Activated CD4-positive, alpha-beta T cell treated with anti-CD3 and anti-CD28 coated beads, Interleukin-2, amount 10 ng/mL, durations not matched to agents 24 days and 14 days (primary cell): ENCODE measurements around the gene TMEM243. TPM values are rescaled to one million over a fixed set of nuclear protein-coding genes. Genes with fewer than 3 reads are reported as not detected.

ENCODE experiments used
- DNase-seq: peaks from one replicate; pipeline ENCODE4 v3.0.0; 2022
- H3K27ac Mint-ChIP-seq: one replicate; pipeline ENCODE4 v1.8.0; 2022; ENCODE audit warnings: mild to moderate bottlenecking, mixed read lengths
- H3K27me3 Mint-ChIP-seq: one replicate; pipeline ENCODE4 v1.8.0; 2022; ENCODE audit warnings: mixed read lengths
- H3K36me3 Mint-ChIP-seq: one replicate; pipeline ENCODE4 v1.8.0; 2022; ENCODE audit warnings: low read depth, mild to moderate bottlenecking, mixed read lengths
- H3K4me1 Mint-ChIP-seq: one replicate; pipeline ENCODE4 v1.8.0; 2021; ENCODE audit warnings: mixed read lengths
- H3K4me3 Mint-ChIP-seq: one replicate; pipeline ENCODE4 v1.8.0; 2022; ENCODE audit warnings: mild to moderate bottlenecking, moderate library complexity, mixed read lengths
- H3K9me3 Mint-ChIP-seq: one replicate; pipeline ENCODE4 v1.8.0; 2021; ENCODE audit warnings: mixed read lengths
- intact Hi-C: fragments of 100-400 bp; cut with micrococcal nuclease; formaldehyde crosslinking; loops from one replicate; pipeline ENCODE4 v1.15.1; 2023
- total RNA-seq: library from RNA; stranded (reverse); gene quantifications from 2 replicates; pipeline ENCODE4 v1.2.3, GENCODE V29; 2022

Gene TMEM243
- total RNA-seq, 1 donor from 2014 or later, result 46.1 TPM

DNA sequence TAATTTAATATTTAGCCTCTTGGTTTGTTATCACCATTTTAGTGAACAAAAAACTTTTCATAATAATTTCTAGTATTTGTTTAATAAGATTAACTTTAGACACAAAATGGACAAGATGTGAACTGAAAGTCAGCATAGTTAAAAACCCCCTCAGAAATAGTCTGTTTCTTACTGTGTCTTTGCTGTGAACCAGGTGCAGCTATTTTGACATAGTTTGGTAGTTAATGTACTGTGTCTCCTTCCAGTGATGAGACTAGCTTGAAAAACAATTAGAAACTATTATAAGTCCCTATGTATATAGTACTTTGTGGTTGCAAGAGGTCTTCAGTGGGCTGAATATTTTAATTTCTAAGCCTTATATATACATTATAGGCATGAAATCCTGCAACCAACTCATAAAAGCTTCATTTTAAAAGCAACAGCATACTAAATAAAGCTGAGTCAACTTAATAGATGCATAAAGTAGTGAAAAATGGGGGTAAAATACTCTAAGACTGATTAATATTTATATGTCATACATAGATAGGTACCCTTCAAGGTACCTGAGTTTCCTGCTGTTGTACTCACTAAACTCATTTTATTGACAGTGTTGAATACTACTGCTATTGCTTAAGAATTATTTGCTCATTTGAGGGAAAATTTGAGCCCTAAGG is 48.1 kb downstream of the TMEM243 start:
- Mint-ChIP-seq H3K36me3 (peaks cover 71% of the 10 kb centered on the region), H3K27me3 (no peaks in the 10 kb centered on the region)

DNA sequence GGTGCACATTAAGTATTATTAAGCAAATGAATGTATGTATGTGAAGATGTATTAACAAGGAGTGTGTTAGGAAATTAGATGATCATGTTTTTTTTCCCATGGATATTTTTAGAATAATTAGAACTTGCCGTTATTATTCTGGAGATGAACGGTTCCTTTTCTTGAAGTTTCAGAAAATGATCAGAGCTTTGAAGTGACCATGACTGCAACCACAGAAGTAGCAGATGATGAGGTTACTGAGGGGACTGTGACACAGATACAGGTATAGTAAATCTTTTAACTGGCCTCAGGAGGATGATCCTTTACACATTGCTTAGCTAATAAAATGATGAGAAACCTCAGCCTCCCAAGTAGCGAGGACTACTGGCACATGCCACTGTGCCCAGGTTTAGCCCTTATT is 48.7 kb downstream of the TMEM243 start:
- no peaks in the 10 kb centered on the region for H3K9me3 Mint-ChIP-seq
- intact Hi-C loops, result no loop called here
- H3K27ac Mint-ChIP-seq, result no peak overlapping the region
- DNase-seq, result no peak
- H3K36me3 Mint-ChIP-seq, result peaks cover 70% of the 10 kb centered on the region
- no peaks in the 10 kb centered on the region for H3K27me3 Mint-ChIP-seq
- no peak overlapping the region for H3K4me3 Mint-ChIP-seq
- peaks cover 15% of the 10 kb centered on the region for H3K4me1 Mint-ChIP-seq

More for the DNA sequence above, 48.1 kb downstream of the TMEM243 start:
- intact Hi-C loops, result no loop called here
- no peak overlapping the region for H3K27ac Mint-ChIP-seq
- no peaks in the 10 kb centered on the region for H3K9me3 Mint-ChIP-seq
- H3K4me3 Mint-ChIP-seq, result no peak overlapping the region
- peaks cover 15% of the 10 kb centered on the region for H3K4me1 Mint-ChIP-seq
- DNase-seq, result no peak

DNA sequence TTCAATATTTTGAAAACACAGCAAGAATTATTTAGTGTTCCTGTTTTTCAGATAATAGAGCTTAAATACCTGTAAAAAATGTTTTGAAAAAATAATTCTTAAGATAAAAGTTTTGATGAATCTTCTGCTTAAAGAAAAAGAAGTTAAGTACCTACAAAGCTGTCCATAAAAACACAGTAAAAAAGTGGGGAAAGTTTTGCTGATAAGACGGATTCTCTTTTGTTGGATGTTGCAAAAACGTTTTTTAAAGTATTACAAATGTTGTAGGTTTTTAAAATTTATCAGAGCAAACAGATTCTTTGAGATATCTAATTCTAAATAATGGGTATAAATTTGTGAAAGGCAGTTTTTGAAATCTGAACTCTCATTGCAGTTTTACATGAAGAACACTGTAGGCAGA is 55.1 kb downstream of the TMEM243 start:
- no peak overlapping the region for H3K27ac Mint-ChIP-seq
- H3K4me1 Mint-ChIP-seq, result peaks cover 20% of the 10 kb centered on the region
- no peak overlapping the region for H3K4me3 Mint-ChIP-seq
- no peak for DNase-seq
- H3K9me3 Mint-ChIP-seq, result no peaks in the 10 kb centered on the region
- peaks cover 61% of the 10 kb centered on the region for H3K36me3 Mint-ChIP-seq
- intact Hi-C loops, result no loop called here
- H3K27me3 Mint-ChIP-seq, result no peaks in the 10 kb centered on the region

DNA sequence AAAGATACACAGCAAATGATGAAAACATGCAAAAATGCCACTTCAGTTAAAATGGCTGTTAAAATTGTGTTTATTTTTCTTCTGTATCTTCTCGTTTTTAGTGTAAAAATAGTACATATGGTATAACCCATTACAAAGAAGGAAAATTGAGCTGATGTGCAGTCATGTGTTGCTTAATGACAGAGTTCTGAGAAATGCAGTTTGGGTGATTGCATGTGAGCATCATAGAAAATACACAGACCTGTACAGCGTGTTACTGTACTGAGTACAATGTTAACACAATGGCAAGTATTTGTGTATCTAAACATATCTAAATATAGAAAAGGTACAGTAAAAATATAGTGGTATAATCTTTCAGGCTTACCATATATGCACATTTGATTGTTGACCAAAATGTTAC is 60.0 kb downstream of the TMEM243 start:
- peaks cover 30% of the 10 kb centered on the region for H3K36me3 Mint-ChIP-seq
- H3K4me1 Mint-ChIP-seq, result peaks cover 33% of the 10 kb centered on the region
- DNase-seq, result no peak

DNA sequence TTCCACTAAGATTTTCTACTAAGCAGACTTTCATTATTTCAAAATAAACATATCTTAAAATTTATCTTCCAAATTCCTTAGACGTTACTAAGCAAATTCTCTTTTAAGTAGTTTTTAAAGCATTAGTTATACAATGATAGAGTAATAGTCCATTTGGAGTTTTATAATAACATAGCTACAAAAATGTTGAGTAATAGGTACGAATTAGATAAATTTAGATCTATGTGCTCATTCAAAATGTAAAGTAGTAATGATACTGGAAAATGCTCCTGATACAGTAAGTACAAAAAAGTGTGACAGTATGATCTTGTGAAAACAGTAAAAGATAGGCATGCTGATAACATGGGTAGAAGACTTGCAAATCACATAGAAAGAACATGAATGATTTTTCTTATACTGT is 62.8 kb downstream of the TMEM243 start:
- no peak overlapping the region for H3K4me3 Mint-ChIP-seq
- peak overlapping the region; percentile 25 for H3K27ac Mint-ChIP-seq
- peaks cover 19% of the 10 kb centered on the region for H3K36me3 Mint-ChIP-seq
- DNase-seq, result no peak
- H3K4me1 Mint-ChIP-seq, result peaks cover 35% of the 10 kb centered on the region
- no peaks in the 10 kb centered on the region for H3K27me3 Mint-ChIP-seq
- no peaks in the 10 kb centered on the region for H3K9me3 Mint-ChIP-seq
- intact Hi-C loops, result no loop called here

More for the DNA sequence above, 60.0 kb downstream of the TMEM243 start:
- no peak overlapping the region for H3K4me3 Mint-ChIP-seq
- intact Hi-C loops, result no loop called here
- H3K27ac Mint-ChIP-seq, result no peak overlapping the region
- no peaks in the 10 kb centered on the region for H3K9me3 Mint-ChIP-seq
- H3K27me3 Mint-ChIP-seq, result no peaks in the 10 kb centered on the region

DNA sequence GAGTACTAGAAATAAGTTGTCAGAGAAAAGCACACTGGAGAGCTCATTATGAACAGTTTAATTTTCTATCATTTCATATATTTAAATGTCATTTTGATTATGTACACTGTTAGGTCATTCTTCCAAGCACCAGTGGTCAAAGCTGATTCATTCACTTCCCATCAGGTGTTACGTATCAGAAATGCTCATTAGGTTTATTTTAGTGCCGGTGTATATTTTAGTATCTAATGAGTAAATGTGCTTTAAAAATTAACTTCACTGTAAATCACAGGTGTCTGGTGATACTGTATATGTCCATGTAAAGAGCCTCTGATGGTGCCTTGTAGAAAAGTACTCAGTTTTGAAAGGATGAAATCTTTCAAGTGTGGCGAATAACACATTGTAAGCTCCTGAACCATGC is 63.7 kb downstream of the TMEM243 start:
- Mint-ChIP-seq H3K27ac (no peak overlapping the region), H3K4me1 (peaks cover 37% of the 10 kb centered on the region), H3K9me3 (no peaks in the 10 kb centered on the region), H3K4me3 (peak overlapping the region; percentile 53), H3K36me3 (peaks cover 19% of the 10 kb centered on the region), H3K27me3 (no peaks in the 10 kb centered on the region)
- DNase-seq, result no peak
- intact Hi-C loops, result no loop called here

DNA sequence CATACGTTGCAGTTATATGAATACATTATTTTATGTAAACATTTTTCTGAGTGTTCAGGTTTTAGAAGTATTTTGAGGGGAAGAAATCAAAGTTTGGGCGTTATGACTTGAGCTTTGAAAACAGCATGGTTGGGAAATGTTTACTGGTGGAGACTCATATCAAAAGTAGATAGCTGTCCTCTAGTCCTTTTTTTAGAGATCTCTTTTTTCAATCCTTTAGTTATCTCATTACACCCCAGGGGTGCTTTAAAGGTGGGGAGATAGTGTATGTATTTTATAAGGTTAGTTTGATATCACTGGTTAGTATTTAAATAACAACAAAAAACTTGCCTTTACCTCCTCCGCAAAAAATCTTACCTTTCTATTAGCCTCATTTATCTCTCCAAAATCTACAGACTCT is 65.0 kb downstream of the TMEM243 start:
- Mint-ChIP-seq H3K36me3 (peaks cover 15% of the 10 kb centered on the region), H3K9me3 (no peaks in the 10 kb centered on the region), H3K27me3 (no peaks in the 10 kb centered on the region), H3K4me1 (peaks cover 33% of the 10 kb centered on the region), H3K27ac (no peak overlapping the region), H3K4me3 (peak overlapping the region; percentile 88)
- intact Hi-C loops, result loop anchor here (5.0 kb wide), 3 partner anchors 33 to 723 kb away; partner anchors contain the start of genes DBF4, RUNDC3B and SLC25A40
- DNase-seq, result no peak

DNA sequence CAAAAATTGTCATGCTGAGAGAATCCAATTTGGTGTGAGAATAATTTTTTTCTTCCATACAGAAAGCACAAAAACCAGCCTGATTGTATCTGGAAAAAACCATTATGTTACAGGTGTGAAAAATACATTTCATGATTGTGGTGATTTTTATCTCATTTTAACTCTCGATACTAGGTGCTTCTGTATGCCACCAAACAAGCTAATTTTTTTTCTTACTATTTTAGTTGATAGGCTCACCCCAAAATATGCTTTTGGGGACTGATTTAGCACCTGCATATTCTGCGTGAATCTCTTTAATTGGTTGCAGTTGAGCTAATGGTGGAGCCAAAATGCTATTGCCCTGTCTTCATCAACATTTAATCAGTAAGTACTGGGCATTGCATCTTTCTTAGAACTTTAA is 65.4 kb downstream of the TMEM243 start:
- Mint-ChIP-seq H3K4me1 (peaks cover 32% of the 10 kb centered on the region), H3K9me3 (no peaks in the 10 kb centered on the region), H3K36me3 (peaks cover 14% of the 10 kb centered on the region), H3K4me3 (peak overlapping the region; percentile 88), H3K27me3 (no peaks in the 10 kb centered on the region), H3K27ac (no peak overlapping the region)
- DNase-seq, result no peak
- intact Hi-C loops, result loop anchor here (5.0 kb wide), 3 partner anchors 33 to 723 kb away; partner anchors contain the start of genes DBF4, RUNDC3B and SLC25A40

DNA sequence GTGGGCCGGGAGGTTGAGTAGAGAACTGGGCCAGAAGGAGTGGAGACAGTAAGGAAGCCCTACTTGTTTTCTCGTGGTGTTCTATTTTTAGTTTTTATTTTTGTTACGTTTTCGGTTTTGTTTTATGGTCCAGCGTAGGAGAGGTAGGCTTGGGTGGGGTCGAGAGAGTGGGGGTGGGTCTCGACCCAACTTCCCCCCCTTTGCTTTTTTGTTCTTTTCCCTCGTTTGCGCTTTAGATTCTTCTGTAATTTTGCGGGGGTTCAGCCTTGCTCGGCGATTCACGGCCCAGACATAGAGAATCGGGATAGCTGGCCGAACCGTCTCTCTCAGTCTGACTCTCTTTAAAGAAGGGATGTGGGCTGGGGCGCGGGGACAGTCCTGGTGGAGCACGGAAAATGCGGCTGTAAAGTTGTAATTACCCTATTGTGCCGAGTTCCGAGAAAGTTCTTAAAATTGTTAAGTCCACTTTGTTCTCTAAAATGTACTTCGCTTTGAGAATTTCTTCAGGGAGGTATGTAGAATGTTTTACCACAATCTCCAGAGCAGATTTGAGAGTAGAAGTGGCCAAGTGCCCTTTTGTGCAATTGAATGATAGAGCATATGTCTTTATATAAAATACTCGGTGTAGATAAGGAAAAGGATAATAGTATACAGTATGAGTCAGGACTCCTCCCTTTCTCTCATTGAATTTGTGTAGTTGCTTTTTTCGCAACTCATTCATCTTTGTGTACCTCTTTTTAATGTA is 66.5 kb downstream of the TMEM243 start:
- Mint-ChIP-seq H3K4me1 (peaks cover 32% of the 10 kb centered on the region), H3K9me3 (no peaks in the 10 kb centered on the region), H3K27me3 (no peaks in the 10 kb centered on the region), H3K4me3 (peak overlapping the region; percentile 88), H3K36me3 (peaks cover 14% of the 10 kb centered on the region), H3K27ac (peak overlapping the region; percentile 95)
- intact Hi-C loops, result loop anchor here (1.0 to 5.0 kb wide), 8 partner anchors 34 to 724 kb away; partner anchors contain the start of genes CROT, DBF4, ELAPOR2 and RUNDC3B
- DNase-seq, result peak; percentile 80

DNA sequence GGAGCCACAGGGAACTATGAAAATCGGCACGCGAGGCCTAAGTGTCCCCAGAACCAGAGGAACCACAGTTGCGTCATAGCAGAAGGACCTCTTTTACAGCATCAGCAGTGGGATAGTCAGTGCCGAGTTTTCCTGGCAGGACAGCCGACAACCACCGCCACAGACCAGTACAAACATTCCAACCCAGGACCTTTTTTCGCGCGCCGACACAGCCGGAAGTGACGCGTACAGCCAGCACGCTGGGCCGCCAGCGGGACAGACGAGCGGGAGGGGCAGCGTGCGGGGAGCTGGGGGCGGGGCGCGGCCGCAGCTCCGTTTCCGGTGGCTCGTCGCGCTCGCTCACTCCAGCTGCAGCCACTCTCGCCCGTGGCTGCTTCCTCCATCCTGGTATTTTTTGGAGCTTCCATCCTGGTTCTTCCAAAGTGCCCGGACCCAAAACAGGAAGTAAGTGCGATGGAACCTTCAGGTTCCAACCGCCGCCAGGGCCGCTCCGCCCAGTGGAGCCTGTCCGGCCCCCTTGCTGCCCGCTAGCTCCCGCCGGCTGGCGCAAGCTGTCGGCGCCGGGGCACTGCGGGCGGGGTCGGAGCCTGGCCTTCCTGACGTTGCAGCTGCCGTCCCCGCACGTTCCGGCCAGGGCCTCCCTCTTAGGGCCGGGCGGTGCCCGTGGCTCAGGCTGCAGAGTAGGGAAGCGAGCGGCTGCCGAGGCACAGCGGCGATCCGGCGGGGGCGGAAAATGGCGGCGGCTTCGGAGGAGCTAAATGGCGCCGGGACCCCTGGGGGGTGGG is 67.2 kb downstream of the TMEM243 start, which contains the start of gene DMTF1:
Gene DMTF1 (plus strand): TSS at position 342 of the 785 bp plus-strand sequence. CDS start 12,489 bp downstream, outside the sequence.
- DNase-seq, result peak; percentile 96
- H3K36me3 Mint-ChIP-seq, result peaks cover 14% of the 10 kb centered on the region
- H3K9me3 Mint-ChIP-seq, result no peaks in the 10 kb centered on the region
- H3K27me3 Mint-ChIP-seq, result no peaks in the 10 kb centered on the region
- peaks cover 27% of the 10 kb centered on the region for H3K4me1 Mint-ChIP-seq
- intact Hi-C loops, result loop anchor here (1.0 to 5.0 kb wide), 6 partner anchors 35 to 725 kb away; partner anchors contain the start of genes CROT, DBF4, ELAPOR2 and RUNDC3B
- H3K27ac Mint-ChIP-seq, result peak within 1 kb of the TSS; percentile 95
- peak within 1 kb of the TSS; percentile 88 for H3K4me3 Mint-ChIP-seq

DNA sequence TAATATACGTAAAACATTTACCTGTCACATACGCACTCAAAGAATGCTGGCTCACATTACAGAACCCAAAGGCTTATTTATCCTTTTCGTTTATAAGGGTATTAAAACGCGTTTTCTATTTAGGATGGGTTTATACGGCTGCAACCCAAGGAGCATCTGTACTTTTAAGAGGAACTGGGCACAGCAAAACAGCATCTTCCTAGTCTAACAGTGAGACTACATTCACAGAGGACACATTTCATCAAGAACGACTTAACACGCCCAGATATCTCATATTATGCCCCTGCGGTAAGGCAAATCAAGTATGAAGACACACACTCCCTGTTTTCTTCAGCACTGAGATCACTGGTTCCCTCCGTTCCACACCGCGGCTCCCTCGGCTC is 67.8 kb downstream of the TMEM243 start:
- no peak for DNase-seq
- H3K36me3 Mint-ChIP-seq, result peaks cover 14% of the 10 kb centered on the region
- peak overlapping the region; percentile 95 for H3K27ac Mint-ChIP-seq
- peaks cover 21% of the 10 kb centered on the region for H3K4me1 Mint-ChIP-seq
- intact Hi-C loops, result loop anchor here (1.0 to 5.0 kb wide), 6 partner anchors 36 to 726 kb away; partner anchors contain the start of genes CROT, DBF4, ELAPOR2 and RUNDC3B
- H3K4me3 Mint-ChIP-seq, result peak overlapping the region; percentile 88
- no peaks in the 10 kb centered on the region for H3K9me3 Mint-ChIP-seq
- no peaks in the 10 kb centered on the region for H3K27me3 Mint-ChIP-seq

DNA sequence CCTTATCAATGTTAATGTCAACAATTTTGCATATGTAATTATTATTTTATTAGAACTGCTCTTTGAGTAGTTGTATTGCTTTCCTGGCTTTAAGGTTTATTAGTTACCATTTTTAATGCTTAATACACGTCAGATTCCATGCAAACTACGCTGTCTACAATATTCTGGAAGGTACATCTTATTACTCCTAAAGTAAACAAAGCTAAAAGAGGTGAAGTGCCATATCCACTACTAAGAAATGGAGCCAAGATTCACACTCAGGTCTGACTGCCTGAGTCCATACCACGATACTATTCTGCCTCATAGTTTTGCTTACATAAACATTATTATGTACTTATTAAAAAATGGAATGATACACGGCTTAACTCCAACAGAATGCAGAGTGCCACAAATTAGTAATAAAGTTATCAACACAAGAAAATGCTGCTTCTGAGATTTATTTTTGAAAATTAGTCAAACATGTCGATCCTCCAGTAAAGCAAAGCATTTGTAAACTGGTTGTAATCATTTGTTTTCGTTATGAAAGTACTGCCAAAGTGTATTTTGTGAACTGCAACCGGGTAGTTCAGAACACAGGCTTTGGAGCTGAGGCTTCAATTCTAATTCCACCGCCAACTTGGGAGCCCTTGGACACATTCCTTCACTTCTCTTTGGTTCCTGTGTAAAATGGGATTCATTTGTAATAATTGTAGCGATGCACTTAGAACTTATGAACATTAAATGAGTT is 68.4 kb downstream of the TMEM243 start:
- DNase-seq, result no peak
- intact Hi-C loops, result loop anchor here (5.0 kb wide), 3 partner anchors 36 to 726 kb away; partner anchors contain the start of genes DBF4, RUNDC3B and SLC25A40
- H3K4me1 Mint-ChIP-seq, result peaks cover 18% of the 10 kb centered on the region
- no peaks in the 10 kb centered on the region for H3K27me3 Mint-ChIP-seq
- peak overlapping the region; percentile 88 for H3K4me3 Mint-ChIP-seq
- H3K9me3 Mint-ChIP-seq, result no peaks in the 10 kb centered on the region
- peak overlapping the region; percentile 95 for H3K27ac Mint-ChIP-seq
- H3K36me3 Mint-ChIP-seq, result peaks cover 14% of the 10 kb centered on the region
